Measurements from ENCODE around the gene MYO9A.
A peak's percentile ranks its signal among the peaks of the same experiment; 100 is the strongest.
"Not testable (repeated sequence)": the region's sequence is repeated elsewhere in the genome, so short reads cannot be mapped to it uniquely, and the experiment has no call there.

MYO9A gene

DNA sequence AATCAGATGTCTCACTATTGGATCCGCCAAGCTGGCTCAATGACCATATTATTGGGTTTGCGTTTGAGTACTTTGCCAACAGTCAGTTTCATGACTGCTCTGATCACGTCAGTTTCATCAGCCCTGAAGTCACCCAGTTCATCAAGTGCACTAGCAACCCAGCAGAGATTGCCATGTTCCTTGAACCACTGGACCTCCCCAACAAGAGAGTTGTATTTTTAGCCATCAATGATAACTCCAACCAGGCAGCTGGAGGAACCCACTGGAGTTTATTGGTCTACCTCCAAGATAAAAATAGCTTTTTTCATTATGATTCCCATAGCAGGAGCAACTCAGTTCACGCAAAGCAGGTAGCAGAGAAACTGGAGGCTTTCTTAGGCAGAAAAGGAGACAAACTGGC lies 21.7 kb upstream of the MYO9A start:
- no peak for DNase-seq

GRCh38 chr15:72136170-72137051 lies 18.5 kb upstream of the MYO9A start:
- no peak for DNase-seq

GRCh38 chr15:72135719-72136118 lies 17.8 kb upstream of the MYO9A start:
- DNase-seq, result no peak

- no peak for DNase-seq
Measured at GRCh38 chr15:72133211-72133610, 15.3 kb upstream of the MYO9A start.

DNA sequence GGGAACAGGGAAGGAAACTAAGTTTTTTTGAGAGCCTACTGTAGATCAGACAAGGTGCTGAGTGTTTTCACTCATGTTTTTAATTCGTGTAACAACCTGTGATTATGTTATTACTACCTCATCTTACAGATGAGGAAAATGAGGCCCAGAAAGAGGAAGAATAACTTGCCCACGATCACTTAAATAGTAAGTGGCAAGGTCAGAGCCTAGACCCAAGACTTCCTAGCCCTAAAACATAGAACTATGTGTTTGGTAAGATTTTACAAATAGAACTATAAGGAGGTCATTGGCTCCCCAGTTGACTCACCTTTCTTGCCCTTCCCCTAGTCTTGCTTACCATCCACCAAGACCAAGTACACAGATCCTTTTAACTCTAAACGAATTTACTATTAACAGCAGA lies 14.0 kb upstream of the MYO9A start:
- DNase-seq, result no peak

DNA sequence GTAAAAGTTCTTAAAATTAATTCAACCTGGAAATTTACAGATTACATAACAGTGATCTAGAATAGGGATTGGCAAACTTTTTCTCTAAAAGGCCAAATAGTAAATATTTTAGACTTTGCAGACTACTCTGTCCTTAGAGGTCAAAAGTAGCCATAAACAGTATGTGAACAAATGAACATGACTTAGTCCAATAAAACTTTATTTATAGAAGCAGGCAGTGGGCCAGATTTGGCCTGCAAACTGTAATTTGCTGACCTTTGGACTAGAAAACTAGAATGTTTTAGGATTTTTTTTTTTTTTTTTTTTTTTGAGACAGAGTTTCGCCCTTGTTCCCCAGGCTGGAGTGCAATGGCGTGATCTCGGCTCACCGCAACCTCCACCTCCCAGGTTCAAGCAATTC lies 12.3 kb upstream of the MYO9A start:
- DNase-seq, result no peak

- no peak for DNase-seq
Measured at GRCh38 chr15:72128359-72128758, 10.4 kb upstream of the MYO9A start.

DNA sequence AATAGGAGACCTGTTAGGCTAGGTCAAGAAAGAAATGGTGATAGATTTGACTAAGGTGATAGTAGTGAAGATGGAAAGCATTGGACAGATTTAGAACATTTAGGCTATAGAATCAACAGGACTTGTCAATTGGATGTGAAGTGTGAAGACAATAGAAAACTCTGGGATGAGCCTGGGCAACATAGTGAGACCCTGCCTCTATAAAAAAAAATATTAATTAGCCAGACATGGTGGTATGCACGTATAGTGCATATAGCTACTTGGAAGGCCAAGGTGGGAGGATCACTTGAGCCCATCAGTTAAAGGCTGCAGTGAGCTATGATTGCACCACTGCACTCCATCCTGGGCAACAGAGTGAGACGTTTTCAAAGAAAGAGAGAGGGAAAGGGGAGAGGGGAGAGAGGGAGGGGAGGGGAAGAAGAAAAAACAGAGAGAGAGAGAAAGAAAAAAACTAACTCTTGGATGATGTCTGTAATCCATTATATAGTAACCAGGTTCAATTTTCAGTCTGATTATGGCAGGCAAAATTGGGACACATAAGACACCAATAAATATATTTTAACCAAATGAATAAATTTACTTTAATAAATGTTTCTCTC lies 9.9 kb upstream of the MYO9A start:
- no peak for DNase-seq

DNA sequence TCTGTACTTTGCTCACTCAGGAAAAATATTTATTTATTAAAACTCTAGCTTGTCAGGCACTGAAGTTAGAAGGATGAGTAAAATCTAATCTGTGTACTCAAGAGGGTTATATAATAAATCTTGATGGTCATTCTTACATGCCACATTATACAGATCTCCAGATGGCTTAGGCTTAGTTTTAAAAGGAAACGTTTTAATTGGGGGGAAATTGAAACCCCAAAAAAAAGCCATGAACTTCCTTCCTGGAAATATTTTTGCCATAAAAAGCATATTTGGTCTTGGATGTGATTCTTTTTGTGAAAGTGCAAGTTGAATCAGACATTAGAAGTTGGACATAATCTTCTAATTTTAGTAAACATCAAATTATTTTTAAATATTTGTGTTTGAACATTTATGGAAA lies 6.3 kb upstream of the MYO9A start:
- DNase-seq, result no peak

DNA sequence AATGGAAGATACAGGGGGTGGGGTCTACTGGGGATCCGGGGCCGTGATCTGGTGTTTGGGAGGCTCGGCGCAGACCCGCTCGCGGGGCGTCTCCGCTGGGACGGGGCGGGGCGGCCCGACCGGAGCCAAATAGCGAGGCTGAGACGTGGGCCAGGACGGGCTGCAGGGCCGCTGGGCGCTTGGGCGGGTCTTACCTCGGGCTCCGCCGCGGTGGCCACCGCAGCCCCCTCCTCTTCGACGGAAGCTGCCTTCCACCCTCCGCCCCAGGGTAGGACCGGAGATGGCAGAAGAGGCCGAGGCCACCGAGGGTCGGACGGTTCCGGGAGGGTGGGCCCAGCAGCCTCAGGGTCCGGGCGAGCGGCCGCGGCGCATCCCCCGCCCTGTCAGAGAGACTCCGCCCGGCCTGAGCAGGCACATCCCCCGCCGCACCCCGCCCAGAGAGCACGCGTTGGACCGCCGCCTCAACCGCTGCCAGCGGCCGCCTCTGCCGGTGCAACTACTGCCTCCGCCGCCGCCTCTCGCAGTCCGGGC lies 399 bp downstream of the MYO9A start:
- peak; percentile 59 to 66 for DNase-seq

GRCh38 chr15:72116731-72117485 lies 1.0 kb downstream of the MYO9A start:
- peak in 1 of 2 donors; percentile 3 for DNase-seq

DNA sequence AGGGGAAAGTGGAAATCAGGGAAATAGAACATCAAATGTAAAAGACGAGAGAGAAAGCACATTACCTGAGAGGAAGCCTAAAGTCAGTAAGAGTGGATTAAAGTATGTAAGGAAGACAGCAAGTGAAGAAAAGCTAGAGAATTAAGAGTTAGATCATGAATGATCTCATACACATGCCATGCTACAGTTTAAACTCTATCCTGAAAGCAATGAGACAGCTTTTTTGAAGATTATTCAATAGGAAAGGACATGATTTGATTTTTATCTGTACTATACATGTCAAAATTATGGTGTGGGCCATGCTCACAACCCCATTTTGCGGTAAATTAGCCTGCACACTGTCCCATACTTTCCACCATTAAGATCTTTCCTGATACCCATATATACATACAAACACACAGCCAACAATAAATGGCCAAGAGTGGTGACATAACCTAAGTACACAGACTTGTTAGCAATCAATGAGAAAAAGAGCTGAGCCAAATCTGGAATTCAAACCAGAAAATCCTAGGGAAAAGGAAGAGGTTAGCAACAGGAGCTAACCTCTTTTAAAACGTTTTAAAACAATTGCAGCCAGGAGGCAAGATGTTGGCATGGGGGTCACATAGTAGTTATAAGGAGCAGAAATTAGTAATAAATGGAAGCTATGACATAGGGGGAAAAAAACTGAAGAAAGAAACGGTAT lies 4.5 kb downstream of the MYO9A start:
- no peak for DNase-seq

- no peak for DNase-seq
Measured at GRCh38 chr15:72112805-72113204, 5.1 kb downstream of the MYO9A start.

GRCh38 chr15:72112116-72112515 lies 5.8 kb downstream of the MYO9A start:
- DNase-seq, result no peak

- DNase-seq, result no peak
Measured at GRCh38 chr15:72110355-72110754, 7.6 kb downstream of the MYO9A start.

GRCh38 chr15:72106068-72106467 lies 11.9 kb downstream of the MYO9A start:
- DNase-seq, result no peak

DNA sequence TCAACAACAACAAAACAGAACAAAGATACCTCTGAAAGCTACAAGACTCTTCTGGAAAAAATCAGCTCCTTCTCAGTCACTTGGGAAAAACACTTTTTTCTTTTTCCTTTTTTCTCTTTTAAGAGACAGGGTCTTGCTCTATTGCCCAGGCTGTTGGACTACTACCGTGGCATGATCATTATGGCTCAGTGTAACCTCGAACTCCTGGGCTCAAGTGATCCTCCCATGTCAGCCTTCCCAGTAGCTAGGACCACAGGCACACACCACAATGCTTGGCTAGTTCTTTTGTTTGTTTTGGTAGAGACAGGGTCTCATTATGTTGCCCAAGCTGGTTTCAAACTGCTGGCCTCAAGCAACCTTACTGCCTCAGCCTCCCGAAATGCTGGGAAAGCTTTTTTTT lies 12.8 kb downstream of the MYO9A start:
- DNase-seq, result no peak

DNA sequence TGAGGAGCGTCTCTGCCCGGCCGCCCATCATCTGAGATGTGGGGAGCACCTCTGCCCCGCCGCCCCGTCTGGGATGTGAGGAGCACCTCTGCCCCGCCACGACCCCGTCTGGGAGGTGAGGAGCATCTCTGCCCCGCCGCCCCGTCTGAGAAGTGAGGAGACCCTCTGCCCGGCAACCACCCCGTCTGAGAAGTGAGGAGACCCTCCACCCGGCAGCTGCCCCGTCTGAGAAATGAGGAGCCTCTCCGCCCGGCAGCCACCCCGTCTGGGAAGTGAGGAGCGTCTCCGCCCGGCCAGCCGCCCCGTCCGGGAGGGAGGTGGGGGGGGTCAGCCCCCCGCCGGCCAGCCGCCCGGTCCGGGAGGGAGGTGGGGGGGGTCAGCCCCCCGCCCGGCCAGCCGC lies 17.4 kb downstream of the MYO9A start:
- DNase-seq, result not testable (repeated sequence)

GRCh38 chr15:72099155-72099554 lies 18.8 kb downstream of the MYO9A start:
- DNase-seq, result no peak

DNA sequence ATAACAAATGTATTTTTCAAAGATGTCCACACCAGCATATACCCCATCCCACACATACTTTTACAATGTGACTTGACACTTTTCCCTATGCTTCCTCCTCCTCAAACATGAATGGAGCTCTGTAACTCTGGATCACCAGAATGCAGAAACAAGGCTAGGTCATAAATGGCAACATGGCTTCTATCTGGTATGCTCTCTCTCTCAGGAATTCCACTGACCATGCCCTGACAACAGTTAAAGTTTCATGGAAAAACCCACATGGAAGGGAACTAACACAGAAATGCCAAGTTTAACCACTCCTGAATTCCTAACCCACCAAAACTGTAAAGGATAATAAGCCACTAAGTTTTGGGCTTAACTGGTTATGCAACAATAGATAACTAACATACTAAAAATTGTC lies 19.9 kb downstream of the MYO9A start:
- no peak for DNase-seq

- DNase-seq, result no peak
Measured at GRCh38 chr15:72096796-72097195, 21.2 kb downstream of the MYO9A start.

DNA sequence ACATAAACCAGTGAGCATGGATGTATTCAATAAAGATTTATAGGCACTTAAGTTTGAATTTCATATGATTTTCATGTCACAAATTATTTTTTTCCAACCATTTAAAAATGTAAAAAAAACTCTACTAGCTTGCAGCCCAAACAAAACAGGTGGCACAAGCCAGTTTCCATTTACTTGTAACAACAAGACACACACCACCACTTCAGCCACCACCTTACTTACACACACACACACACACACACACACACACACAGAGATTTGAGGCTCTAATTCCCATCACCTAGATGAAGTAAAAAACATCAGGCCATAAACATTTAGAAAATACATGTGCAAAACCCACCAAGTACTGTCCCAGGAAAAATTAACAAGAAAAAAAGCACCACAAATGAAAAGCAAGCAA lies 25.3 kb downstream of the MYO9A start:
- no peak for DNase-seq

DNA sequence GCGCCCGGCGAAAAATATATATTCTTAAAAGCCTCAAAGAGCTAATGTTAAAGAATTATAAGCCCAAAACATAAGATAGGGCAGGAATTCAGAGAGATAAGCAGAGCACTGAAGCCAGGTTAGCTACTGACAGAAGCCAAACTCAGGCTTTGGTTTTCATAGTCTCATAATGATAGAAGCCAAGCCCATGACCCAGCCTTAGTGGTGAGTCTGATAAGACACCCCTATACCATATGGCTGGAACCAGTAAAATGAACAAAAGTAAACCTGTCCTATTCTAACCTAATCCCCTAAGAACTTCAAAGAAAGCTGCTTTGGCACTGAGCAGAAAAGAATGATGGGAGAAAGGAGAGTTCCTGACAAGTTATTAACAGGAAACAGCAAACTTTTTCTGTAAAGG lies 25.9 kb downstream of the MYO9A start:
- no peak for DNase-seq
